Liver (tissue), 9 donors: ENCODE measurements around the gene RBM28. TPM values are rescaled to one million over a fixed set of nuclear protein-coding genes. Genes with fewer than 3 reads are reported as not detected.
"Not testable (repeated sequence)": the region's sequence is repeated elsewhere in the genome, so short reads cannot be mapped to it uniquely, and the experiment has no call there.

Experiments
- DNase-seq: peaks from one replicate; pipeline ENCODE4 v3.0.0-alpha.2; 2017; ENCODE audit warnings: low spot score
- H3K27ac ChIP-seq, 2 donors: one replicate each; pipeline ENCODE4 v1.7.0; 2013; ENCODE audit warnings: inconsistent platforms in 2 of 2, low read length in 2 of 2, control low read depth in 1 of 2, low read depth in 1 of 2, mild to moderate bottlenecking in 1 of 2
- H3K27me3 ChIP-seq, 4 donors: one replicate each; pipeline versions ENCODE4 v1.6.1 to v1.7.0; 2013; ENCODE audit warnings: low read length in 3 of 4, inconsistent platforms in 1 of 4, mild to moderate bottlenecking in 1 of 4, moderate library complexity in 1 of 4; ENCODE audit not compliant: control insufficient read depth in 4 of 4, insufficient read depth in 4 of 4
- H3K36me3 ChIP-seq, 4 donors: one replicate each; pipeline versions ENCODE4 v1.6.1 to v1.7.0; 2013; ENCODE audit warnings: low read length in 3 of 4, mild to moderate bottlenecking in 3 of 4, low read depth in 1 of 4, moderate library complexity in 1 of 4; ENCODE audit not compliant: control insufficient read depth in 4 of 4, insufficient read depth in 3 of 4
- H3K4me1 ChIP-seq, 4 donors: one replicate each; pipeline versions ENCODE4 v1.6.1 to v1.7.0; 2013; ENCODE audit warnings: low read length in 3 of 4, mild to moderate bottlenecking in 3 of 4, moderate library complexity in 1 of 4; ENCODE audit not compliant: control insufficient read depth in 4 of 4, insufficient read depth in 4 of 4
- H3K4me3 ChIP-seq, 3 donors: one replicate each; pipeline versions ENCODE4 v1.6.1 to v1.7.0; 2013; ENCODE audit warnings: low read length in 3 of 3, control low read depth in 1 of 3, low read depth in 1 of 3, mild to moderate bottlenecking in 1 of 3
- H3K9ac ChIP-seq, 2 donors: one replicate each; pipeline ENCODE4 v1.7.0; 2013; ENCODE audit warnings: low read length in 2 of 2, mild to moderate bottlenecking in 2 of 2, moderate library complexity in 2 of 2, control low read depth in 1 of 2, low read depth in 1 of 2
- H3K9me3 ChIP-seq, 4 donors: one replicate each; pipeline versions ENCODE4 v1.6.1 to v1.7.0; 2013; ENCODE audit warnings: low read length in 3 of 4; ENCODE audit not compliant: control insufficient read depth in 4 of 4
- EGR1 ChIP-seq, 2 donors: IDR thresholded peaks; 2 replicates each; pipeline ENCODE4 v1.6.1; 2016 to 2018; ENCODE audit warnings: antibody characterized with exemption in 2 of 2, low read depth in 2 of 2
- FOXA1 ChIP-seq: IDR thresholded peaks from 2 replicates; pipeline ENCODE4 v1.6.1; 2016; ENCODE audit warnings: antibody characterized with exemption
- FOXA2 ChIP-seq: IDR thresholded peaks from 2 replicates; pipeline ENCODE4 v1.6.1; 2016; ENCODE audit warnings: antibody characterized with exemption
- GABPA ChIP-seq, 2 donors: IDR thresholded peaks in 1 of 2; conservative IDR thresholded peaks in 1 of 2; 2 replicates each; pipeline ENCODE4 v1.6.1; 2016; ENCODE audit warnings: antibody characterized with exemption in 2 of 2, mild to moderate bottlenecking in 1 of 2, moderate library complexity in 1 of 2
- HNF4A ChIP-seq, 2 donors: conservative IDR thresholded peaks; 2 replicates each; pipeline ENCODE4 v1.6.1; 2016; ENCODE audit warnings: antibody characterized with exemption in 2 of 2, mild to moderate bottlenecking in 2 of 2
- HNF4G ChIP-seq: IDR thresholded peaks from 2 replicates; pipeline ENCODE4 v1.6.1; 2016; ENCODE audit warnings: antibody characterized with exemption
- JUND ChIP-seq, 2 donors: IDR thresholded peaks; 2 replicates each; pipeline ENCODE4 v1.6.1; 2016; ENCODE audit warnings: antibody characterized with exemption in 2 of 2
- NR2F2 ChIP-seq: IDR thresholded peaks from 2 replicates; pipeline ENCODE4 v1.6.1; 2016; ENCODE audit warnings: antibody characterized with exemption
- SP1 ChIP-seq: IDR thresholded peaks from 2 replicates; pipeline ENCODE4 v1.6.1; 2018; ENCODE audit warnings: antibody characterized with exemption, mild to moderate bottlenecking
- TAF1 ChIP-seq: conservative IDR thresholded peaks from 2 replicates; pipeline ENCODE4 v1.6.1; 2016; ENCODE audit warnings: antibody characterized with exemption, mild to moderate bottlenecking
- YY1 ChIP-seq: IDR thresholded peaks from 2 replicates; pipeline ENCODE4 v1.6.1; 2016; ENCODE audit warnings: antibody characterized with exemption, mild to moderate bottlenecking
- WGBS: extraction: QIAGEN DNeasy Blood & Tissue Kit; methylation state at CpG from one replicate; pipeline ENCODE4 v1.1.7; 2013; 5-methylcytosine and 5-hydroxymethylcytosine counted together
- polyA plus RNA-seq, 2 donors: library from polyadenylated mRNA; stranded (reverse) in 1 of 2; unstranded in 1 of 2; fragments of 200-250 nt in 1 of 2; fragments of >200 nt in 1 of 2; fragmentation: Nextera tagmentation in 1 of 2; extraction: Ambion mirVana in 1 of 2; gene quantifications; one replicate each; pipeline versions ENCODE4 v1.2.1 to v1.2.3, GENCODE V29; 2013 to 2015
- total RNA-seq, 2 donors: library from RNA; depleted of rRNA; stranded (reverse); fragments of >200 nt; gene quantifications; one replicate each; pipeline ENCODE4 v1.2.3, GENCODE V29; 2014
- TF ChIP-seq, protein P1 (sequence below): IDR thresholded peaks from 2 replicates; pipeline ENCODE4 v1.6.1; 2016; ENCODE audit warnings: antibody characterized with exemption, mild to moderate bottlenecking
- TF ChIP-seq, protein P2 (sequence below): fragments of 150-350 bp; IDR thresholded peaks from 2 replicates; pipeline ENCODE4 v1.5.1; 2017; ENCODE audit warnings: improper control_type of control experiment, low read depth, low read length; ENCODE audit not compliant: missing input control
- TF ChIP-seq, protein P3 (sequence below): IDR thresholded peaks from 2 replicates; pipeline ENCODE4 v1.6.1; 2016; ENCODE audit warnings: antibody characterized with exemption
- TF ChIP-seq, protein P4 (sequence below): IDR thresholded peaks from 2 replicates; pipeline ENCODE4 v1.6.1; 2016; ENCODE audit warnings: antibody characterized with exemption
- donor health status: healthy.
- donor health status: healthy.
- donor health status: healthy.
- donor health status: healthy.
- donor health status: healthy.

RBM28 gene
- total and polyA plus RNA-seq, 4 donors, result 3.6 to 16.1 (median 11.7) TPM

DNA sequence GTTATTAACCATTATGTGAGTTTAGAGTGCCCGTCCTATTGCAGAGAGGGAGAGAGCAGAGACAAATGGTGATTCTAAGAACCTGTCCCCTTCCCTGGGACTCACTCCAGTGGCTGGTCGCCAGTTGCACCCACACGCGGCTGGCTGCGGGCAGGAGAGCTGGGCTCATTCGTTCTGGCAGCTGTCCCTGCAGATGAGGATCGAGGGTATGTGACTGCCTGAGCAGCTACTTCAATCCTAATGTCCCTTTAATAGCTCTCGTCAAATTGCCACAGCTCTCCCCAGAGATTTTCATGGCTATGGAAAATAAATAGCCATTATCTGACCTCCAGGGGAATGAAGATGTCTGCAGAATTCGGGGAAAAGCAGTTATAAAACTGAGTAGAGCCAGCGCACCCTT, 41.6 kb downstream of the RBM28 start:
- Histone ChIP-seq H3K9me3 (no peaks in the 10 kb centered on the region), H3K27ac (no peak overlapping the region), H3K4me3 (no peak overlapping the region), H3K4me1 (no peaks in the 10 kb centered on the region), H3K9ac (no peak overlapping the region), H3K36me3 (peaks cover 0 to 34% (median 12%) of the 10 kb centered on the region in 4 donors), H3K27me3 (no peaks in the 10 kb centered on the region)
- no peak for DNase-seq
- TF ChIP-seq NR2F2 (no peak), HNF4G (no peak), JUND (IDR thresholded peaks at IDR 0.05) (no peak), HNF4A (conservative IDR thresholded peaks at IDR 0.05) (no peak), SP1 (no peak), TAF1 (no peak), YY1 (no peak), FOXA2 (no peak), EGR1 (IDR thresholded peaks at IDR 0.05; ENCODE audit: low read depth in 2 of 2) (no peak), GABPA (IDR thresholded peaks at IDR 0.05 in 1 of 2, conservative IDR thresholded peaks at IDR 0.05 in 1 of 2) (no peak), FOXA1 (no peak)
- TF ChIP-seq, protein P1, sequence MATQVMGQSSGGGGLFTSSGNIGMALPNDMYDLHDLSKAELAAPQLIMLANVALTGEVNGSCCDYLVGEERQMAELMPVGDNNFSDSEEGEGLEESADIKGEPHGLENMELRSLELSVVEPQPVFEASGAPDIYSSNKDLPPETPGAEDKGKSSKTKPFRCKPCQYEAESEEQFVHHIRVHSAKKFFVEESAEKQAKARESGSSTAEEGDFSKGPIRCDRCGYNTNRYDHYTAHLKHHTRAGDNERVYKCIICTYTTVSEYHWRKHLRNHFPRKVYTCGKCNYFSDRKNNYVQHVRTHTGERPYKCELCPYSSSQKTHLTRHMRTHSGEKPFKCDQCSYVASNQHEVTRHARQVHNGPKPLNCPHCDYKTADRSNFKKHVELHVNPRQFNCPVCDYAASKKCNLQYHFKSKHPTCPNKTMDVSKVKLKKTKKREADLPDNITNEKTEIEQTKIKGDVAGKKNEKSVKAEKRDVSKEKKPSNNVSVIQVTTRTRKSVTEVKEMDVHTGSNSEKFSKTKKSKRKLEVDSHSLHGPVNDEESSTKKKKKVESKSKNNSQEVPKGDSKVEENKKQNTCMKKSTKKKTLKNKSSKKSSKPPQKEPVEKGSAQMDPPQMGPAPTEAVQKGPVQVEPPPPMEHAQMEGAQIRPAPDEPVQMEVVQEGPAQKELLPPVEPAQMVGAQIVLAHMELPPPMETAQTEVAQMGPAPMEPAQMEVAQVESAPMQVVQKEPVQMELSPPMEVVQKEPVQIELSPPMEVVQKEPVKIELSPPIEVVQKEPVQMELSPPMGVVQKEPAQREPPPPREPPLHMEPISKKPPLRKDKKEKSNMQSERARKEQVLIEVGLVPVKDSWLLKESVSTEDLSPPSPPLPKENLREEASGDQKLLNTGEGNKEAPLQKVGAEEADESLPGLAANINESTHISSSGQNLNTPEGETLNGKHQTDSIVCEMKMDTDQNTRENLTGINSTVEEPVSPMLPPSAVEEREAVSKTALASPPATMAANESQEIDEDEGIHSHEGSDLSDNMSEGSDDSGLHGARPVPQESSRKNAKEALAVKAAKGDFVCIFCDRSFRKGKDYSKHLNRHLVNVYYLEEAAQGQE, result no peak
- TF ChIP-seq, protein P2, sequence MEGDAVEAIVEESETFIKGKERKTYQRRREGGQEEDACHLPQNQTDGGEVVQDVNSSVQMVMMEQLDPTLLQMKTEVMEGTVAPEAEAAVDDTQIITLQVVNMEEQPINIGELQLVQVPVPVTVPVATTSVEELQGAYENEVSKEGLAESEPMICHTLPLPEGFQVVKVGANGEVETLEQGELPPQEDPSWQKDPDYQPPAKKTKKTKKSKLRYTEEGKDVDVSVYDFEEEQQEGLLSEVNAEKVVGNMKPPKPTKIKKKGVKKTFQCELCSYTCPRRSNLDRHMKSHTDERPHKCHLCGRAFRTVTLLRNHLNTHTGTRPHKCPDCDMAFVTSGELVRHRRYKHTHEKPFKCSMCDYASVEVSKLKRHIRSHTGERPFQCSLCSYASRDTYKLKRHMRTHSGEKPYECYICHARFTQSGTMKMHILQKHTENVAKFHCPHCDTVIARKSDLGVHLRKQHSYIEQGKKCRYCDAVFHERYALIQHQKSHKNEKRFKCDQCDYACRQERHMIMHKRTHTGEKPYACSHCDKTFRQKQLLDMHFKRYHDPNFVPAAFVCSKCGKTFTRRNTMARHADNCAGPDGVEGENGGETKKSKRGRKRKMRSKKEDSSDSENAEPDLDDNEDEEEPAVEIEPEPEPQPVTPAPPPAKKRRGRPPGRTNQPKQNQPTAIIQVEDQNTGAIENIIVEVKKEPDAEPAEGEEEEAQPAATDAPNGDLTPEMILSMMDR, result no peak
- TF ChIP-seq, protein P3, sequence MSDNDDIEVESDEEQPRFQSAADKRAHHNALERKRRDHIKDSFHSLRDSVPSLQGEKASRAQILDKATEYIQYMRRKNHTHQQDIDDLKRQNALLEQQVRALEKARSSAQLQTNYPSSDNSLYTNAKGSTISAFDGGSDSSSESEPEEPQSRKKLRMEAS, result no peak
- 75% methylated on average over 10 of the region's 10 CpGs for WGBS

DNA sequence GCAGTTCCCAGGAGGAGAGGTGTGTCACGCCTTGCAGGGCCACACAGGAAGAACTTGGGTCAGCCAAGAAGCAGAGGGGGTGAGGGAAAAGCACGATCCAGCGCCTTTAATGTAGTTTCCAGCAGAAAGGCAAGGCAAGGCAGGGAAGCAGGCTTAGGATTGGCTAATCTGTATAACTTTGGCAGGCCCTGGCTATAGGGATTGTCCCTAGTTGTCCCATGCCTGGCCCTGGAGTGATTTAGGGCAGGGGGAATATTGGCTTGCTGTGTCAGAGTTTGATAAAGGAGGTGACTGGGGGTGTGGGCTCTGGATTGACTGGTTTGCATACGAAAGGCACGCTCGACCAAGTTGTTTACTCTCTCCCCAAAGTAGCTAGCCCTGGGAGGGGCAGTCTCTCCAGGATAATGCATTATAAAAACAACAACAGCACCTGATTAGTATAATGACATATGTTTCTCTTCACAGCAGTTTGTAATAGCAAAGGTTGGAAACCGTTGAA, 44.5 kb downstream of the RBM28 start:
- H3K27ac ChIP-seq, result no peak overlapping the region
- no peak for TF ChIP-seq HNF4G
- TF ChIP-seq TAF1, result no peak
- TF ChIP-seq JUND (IDR thresholded peaks at IDR 0.05), result no peak
- TF ChIP-seq GABPA (IDR thresholded peaks at IDR 0.05 in 1 of 2, conservative IDR thresholded peaks at IDR 0.05 in 1 of 2), result no peak
- no peak for TF ChIP-seq YY1
- no peak for TF ChIP-seq SP1
- TF ChIP-seq, protein P4, sequence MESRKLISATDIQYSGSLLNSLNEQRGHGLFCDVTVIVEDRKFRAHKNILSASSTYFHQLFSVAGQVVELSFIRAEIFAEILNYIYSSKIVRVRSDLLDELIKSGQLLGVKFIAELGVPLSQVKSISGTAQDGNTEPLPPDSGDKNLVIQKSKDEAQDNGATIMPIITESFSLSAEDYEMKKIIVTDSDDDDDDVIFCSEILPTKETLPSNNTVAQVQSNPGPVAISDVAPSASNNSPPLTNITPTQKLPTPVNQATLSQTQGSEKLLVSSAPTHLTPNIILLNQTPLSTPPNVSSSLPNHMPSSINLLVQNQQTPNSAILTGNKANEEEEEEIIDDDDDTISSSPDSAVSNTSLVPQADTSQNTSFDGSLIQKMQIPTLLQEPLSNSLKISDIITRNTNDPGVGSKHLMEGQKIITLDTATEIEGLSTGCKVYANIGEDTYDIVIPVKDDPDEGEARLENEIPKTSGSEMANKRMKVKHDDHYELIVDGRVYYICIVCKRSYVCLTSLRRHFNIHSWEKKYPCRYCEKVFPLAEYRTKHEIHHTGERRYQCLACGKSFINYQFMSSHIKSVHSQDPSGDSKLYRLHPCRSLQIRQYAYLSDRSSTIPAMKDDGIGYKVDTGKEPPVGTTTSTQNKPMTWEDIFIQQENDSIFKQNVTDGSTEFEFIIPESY, result no peak
- TF ChIP-seq EGR1 (IDR thresholded peaks at IDR 0.05; ENCODE audit: low read depth in 2 of 2), result no peak
- TF ChIP-seq HNF4A (conservative IDR thresholded peaks at IDR 0.05), result no peak
- no peak for TF ChIP-seq FOXA1
- TF ChIP-seq FOXA2, result no peak
- no peak for TF ChIP-seq NR2F2
- no peaks in the 10 kb centered on the region for H3K27me3 ChIP-seq
- no peak overlapping the region for H3K9ac ChIP-seq
- H3K9me3 ChIP-seq, result no peaks in the 10 kb centered on the region
- H3K4me1 ChIP-seq, result no peaks in the 10 kb centered on the region
- H3K4me3 ChIP-seq, result no peak overlapping the region
- DNase-seq, result no peak
- 78% methylated on average over 7 of the region's 7 CpGs for WGBS
- H3K36me3 ChIP-seq, result peaks cover 0 to 11% (median 1%) of the 10 kb centered on the region in 4 donors

DNA sequence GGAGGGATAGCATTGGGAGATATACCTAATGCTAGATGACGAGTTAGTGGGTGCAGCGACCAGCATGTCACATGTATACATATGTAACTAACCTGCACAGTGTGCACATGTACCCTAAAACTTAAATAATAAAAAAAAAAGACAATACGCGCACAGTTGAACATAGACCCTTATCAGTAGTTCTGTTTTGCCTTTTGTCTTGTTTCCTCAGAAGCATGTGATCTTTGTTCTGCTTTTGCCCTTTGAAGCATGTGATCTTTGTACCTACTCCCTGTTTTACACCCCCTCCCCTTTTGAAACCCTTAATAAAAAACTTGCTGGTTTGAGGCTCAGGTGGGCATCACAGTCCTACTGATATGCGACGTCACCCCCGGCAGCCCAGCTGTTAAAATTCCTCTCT, 45.7 kb downstream of the RBM28 start:
- not testable (repeated sequence) for H3K36me3 ChIP-seq, H3K4me3 ChIP-seq, H3K9me3 ChIP-seq, H3K27me3 ChIP-seq, H3K9ac ChIP-seq, H3K4me1 ChIP-seq, H3K27ac ChIP-seq, DNase-seq
- WGBS, result 77% methylated on average over 6 of the region's 7 CpGs
